H9 (cell line): ENCODE results near the gene VPS13C. TPM values are rescaled to one million over a fixed set of nuclear protein-coding genes. Genes with fewer than 3 reads are reported as not detected.

Experiments
- DNase-seq: peaks from one replicate; pipeline ENCODE4 v3.0.0-alpha.2; 2017
- H2AFZ ChIP-seq: one replicate; pipeline ENCODE4 v1.6.1; 2013; ENCODE audit warnings: mild to moderate bottlenecking, low read length, control low read depth, moderate library complexity
- H2AK5ac ChIP-seq: 2 replicates; pipeline ENCODE4 v1.6.1; 2013; ENCODE audit warnings: low read length, control low read depth, mixed read lengths; ENCODE audit not compliant: insufficient read length
- H2BK120ac ChIP-seq: one replicate; pipeline ENCODE4 v1.6.1; 2013; ENCODE audit warnings: low read depth, mild to moderate bottlenecking, low read length, control low read depth, inconsistent platforms; ENCODE audit not compliant: poor library complexity, severe bottlenecking
- H2BK12ac ChIP-seq: 2 replicates; pipeline ENCODE4 v1.6.1; 2013; ENCODE audit warnings: low read length, control low read depth, mixed read lengths, low read depth; ENCODE audit not compliant: insufficient read length
- H2BK15ac ChIP-seq: 2 replicates; pipeline ENCODE4 v1.6.1; 2013; ENCODE audit warnings: low read depth, low read length, control low read depth
- H2BK20ac ChIP-seq: one replicate; pipeline ENCODE4 v1.6.1; 2013; ENCODE audit warnings: low read depth, mild to moderate bottlenecking, low read length, control low read depth, inconsistent platforms; ENCODE audit not compliant: poor library complexity, severe bottlenecking
- H2BK5ac ChIP-seq: 2 replicates; pipeline ENCODE4 v1.6.1; 2013; ENCODE audit warnings: low read length, control low read depth, mixed read lengths; ENCODE audit not compliant: insufficient read length
- H3K14ac ChIP-seq: 2 replicates; pipeline ENCODE4 v1.6.1; 2013; ENCODE audit warnings: low read length, control low read depth; ENCODE audit not compliant: insufficient read depth
- H3K18ac ChIP-seq: 2 replicates; pipeline ENCODE4 v1.6.1; 2013; ENCODE audit warnings: low read depth, mild to moderate bottlenecking, mixed read lengths, low read length, control low read depth; ENCODE audit not compliant: insufficient read length
- H3K23ac ChIP-seq: 2 replicates; pipeline ENCODE4 v1.6.1; 2013; ENCODE audit warnings: low read length, control low read depth, mixed read lengths, low read depth; ENCODE audit not compliant: insufficient read length
- H3K23me2 ChIP-seq: 2 replicates; pipeline ENCODE4 v1.6.1; 2013; ENCODE audit warnings: low read depth, mild to moderate bottlenecking, mixed read lengths, low read length, control low read depth; ENCODE audit not compliant: insufficient read length, poor library complexity, severe bottlenecking
- H3K27ac ChIP-seq: 2 replicates; pipeline ENCODE4 v1.5.1; 2013; ENCODE audit warnings: low read length, control low read depth, mixed read lengths, low read depth; ENCODE audit not compliant: insufficient read length
- H3K27me3 ChIP-seq: 2 replicates; pipeline ENCODE4 v1.6.1; 2013; ENCODE audit warnings: low read length, control low read depth, inconsistent platforms; ENCODE audit not compliant: insufficient read depth
- H3K4ac ChIP-seq: 2 replicates; pipeline ENCODE4 v1.6.1; 2013; ENCODE audit warnings: low read depth, mild to moderate bottlenecking, control low read depth, inconsistent platforms, low read length, moderate library complexity
- H3K4me1 ChIP-seq: 2 replicates; pipeline ENCODE4 v1.6.1; 2013; ENCODE audit warnings: low read length, control low read depth, inconsistent platforms; ENCODE audit not compliant: insufficient read depth
- H3K4me2 ChIP-seq: 2 replicates; pipeline ENCODE4 v1.6.1; 2013; ENCODE audit warnings: low read length, control low read depth, mixed read lengths; ENCODE audit not compliant: insufficient read length, insufficient read depth
- H3K56ac ChIP-seq: 2 replicates; pipeline ENCODE4 v1.6.1; 2013; ENCODE audit warnings: low read depth, mild to moderate bottlenecking, mixed read lengths, low read length, control low read depth; ENCODE audit not compliant: insufficient read length
- H3K79me1 ChIP-seq: 2 replicates; pipeline ENCODE4 v1.6.1; 2013; ENCODE audit warnings: low read depth, mild to moderate bottlenecking, moderate library complexity, low read length, control low read depth, inconsistent platforms; ENCODE audit not compliant: insufficient read depth, poor library complexity, severe bottlenecking
- H3K79me2 ChIP-seq: 2 replicates; pipeline ENCODE4 v1.6.1; 2013; ENCODE audit warnings: low read length, control low read depth, inconsistent platforms; ENCODE audit not compliant: insufficient read depth
- H3K9ac ChIP-seq: 2 replicates; pipeline ENCODE4 v1.6.1; 2013; ENCODE audit warnings: low read length, control low read depth, mixed read lengths; ENCODE audit not compliant: insufficient read length; ENCODE audit errors: extremely low read depth
- H3K9me3 ChIP-seq: one replicate; pipeline ENCODE4 v1.6.1; 2013; ENCODE audit warnings: low read depth, low read length, inconsistent platforms; ENCODE audit not compliant: control insufficient read depth
- H3T11ph ChIP-seq: one replicate; pipeline ENCODE4 v1.6.1; 2013; ENCODE audit warnings: mild to moderate bottlenecking, low read length, control low read depth, inconsistent platforms
- H4K20me1 ChIP-seq: one replicate; pipeline ENCODE4 v1.6.1; 2013; ENCODE audit not compliant: control insufficient read depth, insufficient read length, insufficient read depth
- H4K5ac ChIP-seq: 2 replicates; pipeline ENCODE4 v1.6.1; 2013; ENCODE audit warnings: low read depth, mild to moderate bottlenecking, mixed read lengths, low read length, control low read depth; ENCODE audit not compliant: insufficient read length
- H4K8ac ChIP-seq: replicated peaks from 2 replicates; pipeline ENCODE4 v1.6.1; 2013; ENCODE audit warnings: low read length, control low read depth, mixed read lengths, low read depth; ENCODE audit not compliant: insufficient read length
- H4K91ac ChIP-seq: 2 replicates; pipeline ENCODE4 v1.6.1; 2013; ENCODE audit warnings: low read depth, mild to moderate bottlenecking, moderate library complexity, mixed read lengths, low read length, control low read depth; ENCODE audit not compliant: insufficient read length
- H3K27ac Mint-ChIP-seq, 3 experiments: 2 replicates in 2 of 3; 3 replicates in 1 of 3; pipeline ENCODE4 v1.8.0; 2020 to 2021; ENCODE audit warnings: mixed read lengths in 3 of 3, mild to moderate bottlenecking in 1 of 3, moderate library complexity in 1 of 3
- H3K27me3 Mint-ChIP-seq: 2 replicates; pipeline ENCODE4 v1.8.0; 2021; ENCODE audit warnings: low read depth, mild to moderate bottlenecking, moderate library complexity, mixed read lengths
- H3K36me3 Mint-ChIP-seq, 3 experiments: 2 replicates in 2 of 3; 3 replicates in 1 of 3; pipeline ENCODE4 v1.8.0; 2020 to 2021; ENCODE audit warnings: low read depth in 3 of 3, mixed read lengths in 3 of 3; ENCODE audit not compliant: insufficient read depth in 1 of 3
- H3K4me1 Mint-ChIP-seq, 2 experiments: 2 replicates each; pipeline ENCODE4 v1.8.0; 2020; ENCODE audit warnings: mixed read lengths in 2 of 2
- H3K4me3 Mint-ChIP-seq, 2 experiments: 2 replicates in 1 of 2; 3 replicates in 1 of 2; pipeline ENCODE4 v1.8.0; 2020 to 2021; ENCODE audit warnings: mild to moderate bottlenecking in 2 of 2, mixed read lengths in 2 of 2, moderate library complexity in 1 of 2
- H3K9me3 Mint-ChIP-seq, 2 experiments: 2 replicates in 1 of 2; 3 replicates in 1 of 2; pipeline ENCODE4 v1.8.0; 2020; ENCODE audit warnings: mild to moderate bottlenecking in 2 of 2, mixed read lengths in 2 of 2, moderate library complexity in 1 of 2
- CTCF ChIP-seq: fragments of 200-600 bp; sonication (generic); conservative IDR thresholded peaks from 3 replicates; pipeline ENCODE4 v1.8.0; 2021; ENCODE audit warnings: antibody characterized with exemption, mild to moderate bottlenecking
- WGBS: extraction: QIAGEN DNeasy Blood & Tissue Kit; methylation state at CpG from one replicate; pipeline ENCODE4 v1.1.7; 2013; ENCODE audit warnings: missing lambda C conversion rate, low lambda C conversion rate, mixed read lengths; ENCODE audit not compliant: insufficient read length; ENCODE audit errors: extremely low coverage; 5-methylcytosine and 5-hydroxymethylcytosine counted together
- total RNA-seq: library from RNA; stranded (reverse); gene quantifications from 2 replicates; pipeline ENCODE4 v1.2.1, GENCODE V29; 2021

VPS13C gene
- total RNA-seq, 1 experiment from 2014 or later, result 14.2 TPM

- no peak overlapping the region for H3K4me3 Mint-ChIP-seq
- H3K14ac ChIP-seq, result no peak overlapping the region
- no peaks in the 10 kb centered on the region for H3K23me2 ChIP-seq
- WGBS, result no CpG with 5 or more reads among the region's 2 CpGs
- H4K91ac ChIP-seq, result no peak overlapping the region
- H3K27ac Mint-ChIP-seq, result no peak overlapping the region; a peak in 2 of 7 replicates
- H2BK120ac ChIP-seq, result no peak overlapping the region
- no peak for TF ChIP-seq CTCF
- H3K27me3 ChIP-seq, result no peaks in the 10 kb centered on the region
- no peak overlapping the region for H2BK12ac ChIP-seq
- no peaks in the 10 kb centered on the region for H3K27me3 Mint-ChIP-seq
- no peak overlapping the region for H3T11ph ChIP-seq
- H3K9me3 ChIP-seq, result no peaks in the 10 kb centered on the region
- no peaks in the 10 kb centered on the region for H3K79me1 ChIP-seq
- H2BK15ac ChIP-seq, result no peak overlapping the region
- H3K23ac ChIP-seq, result no peak overlapping the region
- no peak overlapping the region for H4K5ac ChIP-seq
- H2AFZ ChIP-seq, result no peak overlapping the region
- no peak overlapping the region for H3K56ac ChIP-seq
- H4K20me1 ChIP-seq, result no peaks in the 10 kb centered on the region
- no peak overlapping the region for H3K4me2 ChIP-seq
- no peaks in the 10 kb centered on the region for H3K79me2 ChIP-seq
- no peak overlapping the region for H3K4ac ChIP-seq
- H2BK5ac ChIP-seq, result no peak overlapping the region
- DNase-seq, result no peak
- no peak overlapping the region for H3K18ac ChIP-seq
- H3K27ac ChIP-seq, result no peak overlapping the region
- no peak overlapping the region for H2BK20ac ChIP-seq
- H4K8ac ChIP-seq, result no peak overlapping the region
- no peaks in the 10 kb centered on the region for H3K4me1 ChIP-seq
- H2AK5ac ChIP-seq, result no peak overlapping the region
- no peaks in the 10 kb centered on the region for H3K9me3 Mint-ChIP-seq
- H3K4me1 Mint-ChIP-seq, result no peaks in the 10 kb centered on the region
- H3K36me3 Mint-ChIP-seq, result peaks cover 0 to 9% (median 3%) of the 10 kb centered on the region in 3 experiments; a peak in 4 of 7 replicates
- H3K9ac ChIP-seq, result no peak overlapping the region
Measured at GRCh38 chr15:62035256-62035924, 24.9 kb downstream of the VPS13C start.
